ENCODE data around the gene EFCAB8.

Gene EFCAB8

DNA sequence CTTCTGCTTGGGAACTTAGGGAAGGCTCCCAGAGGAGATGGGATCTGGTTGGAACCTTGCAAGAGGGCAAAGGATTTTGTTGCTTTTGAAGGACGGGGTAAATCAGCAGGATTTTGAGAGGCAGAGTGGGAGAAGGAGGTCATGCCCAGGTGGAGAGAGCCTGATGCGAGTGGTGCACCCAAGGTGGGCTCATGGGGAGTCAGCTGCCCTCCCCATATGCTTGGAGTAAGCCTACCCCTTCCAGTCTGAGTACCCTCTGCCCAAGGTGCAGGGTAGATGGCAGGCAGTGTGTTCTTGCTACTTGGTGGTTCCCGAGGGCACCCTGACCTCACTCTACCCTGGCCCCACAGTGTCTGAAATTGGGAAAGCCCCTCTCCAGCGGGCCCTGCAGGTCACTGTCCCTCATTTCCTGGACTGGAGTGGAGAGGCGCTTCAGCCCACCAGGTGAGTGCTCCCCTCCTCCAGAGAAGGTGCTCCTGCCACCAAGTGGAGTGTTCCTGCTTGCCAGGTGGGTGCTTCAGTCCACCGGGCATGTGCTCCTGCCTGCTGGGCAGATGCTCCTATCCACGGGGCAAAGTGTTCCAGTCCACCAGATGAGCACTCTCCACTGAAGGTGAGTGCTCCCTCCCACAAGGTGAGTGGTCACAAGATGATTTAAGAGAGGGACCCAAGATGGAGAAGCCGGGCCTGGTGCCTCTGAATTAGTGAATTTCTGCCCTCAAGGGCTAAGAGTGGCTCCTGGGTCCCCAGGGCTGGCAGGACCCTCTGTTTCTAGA lies 152.1 kb downstream of the EFCAB8 start:
- DNase-seq = no peak

Measured in NK-92 treated with Interleukin-12 subunit alpha and Interleukin-12 subunit beta, amount 100 ng/mL, for 24 hours (cell line).